Measurements from ENCODE around the gene DNM3. TPM values are rescaled to one million over a fixed set of nuclear protein-coding genes. Genes with fewer than 3 reads are reported as not detected.

Gene DNM3
- total and polyA plus RNA-seq, 2 experiments from 2014 or later, result 5.2 to 12.2 TPM

- no peaks in the 10 kb centered on the region; the same call in 2 of the 3 replicates for H3K9me3 Mint-ChIP-seq
- no peak for TF ChIP-seq NANOG (IDR thresholded peaks at IDR 0.05; ENCODE audit: borderline replicate concordance)
- TF ChIP-seq, protein P1, sequence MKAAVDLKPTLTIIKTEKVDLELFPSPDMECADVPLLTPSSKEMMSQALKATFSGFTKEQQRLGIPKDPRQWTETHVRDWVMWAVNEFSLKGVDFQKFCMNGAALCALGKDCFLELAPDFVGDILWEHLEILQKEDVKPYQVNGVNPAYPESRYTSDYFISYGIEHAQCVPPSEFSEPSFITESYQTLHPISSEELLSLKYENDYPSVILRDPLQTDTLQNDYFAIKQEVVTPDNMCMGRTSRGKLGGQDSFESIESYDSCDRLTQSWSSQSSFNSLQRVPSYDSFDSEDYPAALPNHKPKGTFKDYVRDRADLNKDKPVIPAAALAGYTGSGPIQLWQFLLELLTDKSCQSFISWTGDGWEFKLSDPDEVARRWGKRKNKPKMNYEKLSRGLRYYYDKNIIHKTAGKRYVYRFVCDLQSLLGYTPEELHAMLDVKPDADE (IDR thresholded peaks at IDR 0.05), result no peak
- no peak for TF ChIP-seq JUNB (IDR thresholded peaks at IDR 0.05; ENCODE audit: unreplicated experiment)
- no peak for TF ChIP-seq EZH2 (IDR thresholded peaks at IDR 0.05; ENCODE audit: low read depth, unreplicated experiment)
- no peak for TF ChIP-seq EZH2phosphoT487 (IDR thresholded peaks at IDR 0.05; ENCODE audit: unreplicated experiment)
- TF ChIP-seq ZNF331 (CRISPR knock-in tag; IDR thresholded peaks at IDR 0.05; ENCODE audit: low read depth), result no peak
- TF ChIP-seq POLR2AphosphoS5 (IDR thresholded peaks at IDR 0.05; ENCODE audit: low read depth), result no peak
- no peak for TF ChIP-seq ZNF114 (CRISPR knock-in tag; IDR thresholded peaks at IDR 0.05)
- no peak for TF ChIP-seq CREB1 (CRISPR knock-in tag; IDR thresholded peaks at IDR 0.05; ENCODE audit: low read depth)
- TF ChIP-seq ZNF462 (CRISPR knock-in tag; IDR thresholded peaks at IDR 0.05), result no peak
- TF ChIP-seq, protein P2, sequence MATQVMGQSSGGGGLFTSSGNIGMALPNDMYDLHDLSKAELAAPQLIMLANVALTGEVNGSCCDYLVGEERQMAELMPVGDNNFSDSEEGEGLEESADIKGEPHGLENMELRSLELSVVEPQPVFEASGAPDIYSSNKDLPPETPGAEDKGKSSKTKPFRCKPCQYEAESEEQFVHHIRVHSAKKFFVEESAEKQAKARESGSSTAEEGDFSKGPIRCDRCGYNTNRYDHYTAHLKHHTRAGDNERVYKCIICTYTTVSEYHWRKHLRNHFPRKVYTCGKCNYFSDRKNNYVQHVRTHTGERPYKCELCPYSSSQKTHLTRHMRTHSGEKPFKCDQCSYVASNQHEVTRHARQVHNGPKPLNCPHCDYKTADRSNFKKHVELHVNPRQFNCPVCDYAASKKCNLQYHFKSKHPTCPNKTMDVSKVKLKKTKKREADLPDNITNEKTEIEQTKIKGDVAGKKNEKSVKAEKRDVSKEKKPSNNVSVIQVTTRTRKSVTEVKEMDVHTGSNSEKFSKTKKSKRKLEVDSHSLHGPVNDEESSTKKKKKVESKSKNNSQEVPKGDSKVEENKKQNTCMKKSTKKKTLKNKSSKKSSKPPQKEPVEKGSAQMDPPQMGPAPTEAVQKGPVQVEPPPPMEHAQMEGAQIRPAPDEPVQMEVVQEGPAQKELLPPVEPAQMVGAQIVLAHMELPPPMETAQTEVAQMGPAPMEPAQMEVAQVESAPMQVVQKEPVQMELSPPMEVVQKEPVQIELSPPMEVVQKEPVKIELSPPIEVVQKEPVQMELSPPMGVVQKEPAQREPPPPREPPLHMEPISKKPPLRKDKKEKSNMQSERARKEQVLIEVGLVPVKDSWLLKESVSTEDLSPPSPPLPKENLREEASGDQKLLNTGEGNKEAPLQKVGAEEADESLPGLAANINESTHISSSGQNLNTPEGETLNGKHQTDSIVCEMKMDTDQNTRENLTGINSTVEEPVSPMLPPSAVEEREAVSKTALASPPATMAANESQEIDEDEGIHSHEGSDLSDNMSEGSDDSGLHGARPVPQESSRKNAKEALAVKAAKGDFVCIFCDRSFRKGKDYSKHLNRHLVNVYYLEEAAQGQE (IDR thresholded peaks at IDR 0.05; ENCODE audit: unreplicated experiment), result no peak
- TF ChIP-seq, protein P3, sequence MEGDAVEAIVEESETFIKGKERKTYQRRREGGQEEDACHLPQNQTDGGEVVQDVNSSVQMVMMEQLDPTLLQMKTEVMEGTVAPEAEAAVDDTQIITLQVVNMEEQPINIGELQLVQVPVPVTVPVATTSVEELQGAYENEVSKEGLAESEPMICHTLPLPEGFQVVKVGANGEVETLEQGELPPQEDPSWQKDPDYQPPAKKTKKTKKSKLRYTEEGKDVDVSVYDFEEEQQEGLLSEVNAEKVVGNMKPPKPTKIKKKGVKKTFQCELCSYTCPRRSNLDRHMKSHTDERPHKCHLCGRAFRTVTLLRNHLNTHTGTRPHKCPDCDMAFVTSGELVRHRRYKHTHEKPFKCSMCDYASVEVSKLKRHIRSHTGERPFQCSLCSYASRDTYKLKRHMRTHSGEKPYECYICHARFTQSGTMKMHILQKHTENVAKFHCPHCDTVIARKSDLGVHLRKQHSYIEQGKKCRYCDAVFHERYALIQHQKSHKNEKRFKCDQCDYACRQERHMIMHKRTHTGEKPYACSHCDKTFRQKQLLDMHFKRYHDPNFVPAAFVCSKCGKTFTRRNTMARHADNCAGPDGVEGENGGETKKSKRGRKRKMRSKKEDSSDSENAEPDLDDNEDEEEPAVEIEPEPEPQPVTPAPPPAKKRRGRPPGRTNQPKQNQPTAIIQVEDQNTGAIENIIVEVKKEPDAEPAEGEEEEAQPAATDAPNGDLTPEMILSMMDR (conservative IDR thresholded peaks at IDR 0.05; ENCODE audit: low read depth in 2 of 2), result no peak
- no peak for TF ChIP-seq STAT1 (IDR thresholded peaks at IDR 0.05; ENCODE audit: unreplicated experiment)
Observed at GRCh38 chr1:172252321-172252720, 411.0 kb downstream of the DNM3 start.

More at GRCh38 chr1:172252321-172252720, 411.0 kb downstream of the DNM3 start:
- Mint-ChIP-seq H3K4me1 (peaks cover 9% of the 10 kb centered on the region; the same call in 2 of the 3 replicates), H3K27ac (no peak overlapping the region), H3K36me3 (ENCODE audit: low read depth) (no peaks in the 10 kb centered on the region), H3K4me3 (no peak overlapping the region), H3K27me3 (ENCODE audit: insufficient read depth, low read depth, poor library complexity) (peaks cover 3% of the 10 kb centered on the region)
- no peak overlapping the region for H3K4me2 ChIP-seq
- ATAC-seq (no peak), DNase-seq (ENCODE audit: low spot score) (no peak)
- no peaks in the 10 kb centered on the region for H3K36me3 ChIP-seq (ENCODE audit: insufficient read depth)
- no peak overlapping the region for H3K27ac ChIP-seq (ENCODE audit: low read depth)
- no peaks in the 10 kb centered on the region for H4K20me1 ChIP-seq (replicated peaks; ENCODE audit: insufficient read depth)
- no peaks in the 10 kb centered on the region for H3K79me2 ChIP-seq (replicated peaks; ENCODE audit: insufficient read depth)
- H3K4me1 ChIP-seq (ENCODE audit: insufficient read depth), result no peaks in the 10 kb centered on the region
- H3K4me3 ChIP-seq, result no peak overlapping the region
- no peaks in the 10 kb centered on the region for H3K27me3 ChIP-seq (ENCODE audit: insufficient read depth)
- H3F3A ChIP-seq (replicated peaks; ENCODE audit: low read depth), result no peaks in the 10 kb centered on the region
- H2AFZ ChIP-seq, result no peak overlapping the region
- no peaks in the 10 kb centered on the region for H3K9me2 ChIP-seq (ENCODE audit: insufficient read depth)
